Liver (tissue), 9 donors: ENCODE results near the gene RERE. TPM values are rescaled to one million over a fixed set of nuclear protein-coding genes. Genes with fewer than 3 reads are reported as not detected.
"Not testable (repeated sequence)": the region's sequence is repeated elsewhere in the genome, so short reads cannot be mapped to it uniquely, and the experiment has no call there.

Source experiments
- DNase-seq: peaks from one replicate; pipeline ENCODE4 v3.0.0-alpha.2; 2017; ENCODE audit warnings: low spot score
- H3K27ac ChIP-seq, 2 donors: one replicate each; pipeline ENCODE4 v1.7.0; 2013; ENCODE audit warnings: inconsistent platforms in 2 of 2, low read length in 2 of 2, control low read depth in 1 of 2, low read depth in 1 of 2, mild to moderate bottlenecking in 1 of 2
- H3K27me3 ChIP-seq, 4 donors: one replicate each; pipeline versions ENCODE4 v1.6.1 to v1.7.0; 2013; ENCODE audit warnings: low read length in 3 of 4, inconsistent platforms in 1 of 4, mild to moderate bottlenecking in 1 of 4, moderate library complexity in 1 of 4; ENCODE audit not compliant: control insufficient read depth in 4 of 4, insufficient read depth in 4 of 4
- H3K36me3 ChIP-seq, 4 donors: one replicate each; pipeline versions ENCODE4 v1.6.1 to v1.7.0; 2013; ENCODE audit warnings: low read length in 3 of 4, mild to moderate bottlenecking in 3 of 4, low read depth in 1 of 4, moderate library complexity in 1 of 4; ENCODE audit not compliant: control insufficient read depth in 4 of 4, insufficient read depth in 3 of 4
- H3K4me1 ChIP-seq, 4 donors: one replicate each; pipeline versions ENCODE4 v1.6.1 to v1.7.0; 2013; ENCODE audit warnings: low read length in 3 of 4, mild to moderate bottlenecking in 3 of 4, moderate library complexity in 1 of 4; ENCODE audit not compliant: control insufficient read depth in 4 of 4, insufficient read depth in 4 of 4
- H3K4me3 ChIP-seq, 3 donors: one replicate each; pipeline versions ENCODE4 v1.6.1 to v1.7.0; 2013; ENCODE audit warnings: low read length in 3 of 3, control low read depth in 1 of 3, low read depth in 1 of 3, mild to moderate bottlenecking in 1 of 3
- H3K9ac ChIP-seq, 2 donors: one replicate each; pipeline ENCODE4 v1.7.0; 2013; ENCODE audit warnings: low read length in 2 of 2, mild to moderate bottlenecking in 2 of 2, moderate library complexity in 2 of 2, control low read depth in 1 of 2, low read depth in 1 of 2
- H3K9me3 ChIP-seq, 4 donors: one replicate each; pipeline versions ENCODE4 v1.6.1 to v1.7.0; 2013; ENCODE audit warnings: low read length in 3 of 4; ENCODE audit not compliant: control insufficient read depth in 4 of 4
- EGR1 ChIP-seq, 2 donors: IDR thresholded peaks; 2 replicates each; pipeline ENCODE4 v1.6.1; 2016 to 2018; ENCODE audit warnings: antibody characterized with exemption in 2 of 2, low read depth in 2 of 2
- FOXA1 ChIP-seq: IDR thresholded peaks from 2 replicates; pipeline ENCODE4 v1.6.1; 2016; ENCODE audit warnings: antibody characterized with exemption
- GABPA ChIP-seq, 2 donors: IDR thresholded peaks in 1 of 2; conservative IDR thresholded peaks in 1 of 2; 2 replicates each; pipeline ENCODE4 v1.6.1; 2016; ENCODE audit warnings: antibody characterized with exemption in 2 of 2, mild to moderate bottlenecking in 1 of 2, moderate library complexity in 1 of 2
- HNF4A ChIP-seq, 2 donors: conservative IDR thresholded peaks; 2 replicates each; pipeline ENCODE4 v1.6.1; 2016; ENCODE audit warnings: antibody characterized with exemption in 2 of 2, mild to moderate bottlenecking in 2 of 2
- JUND ChIP-seq, 2 donors: IDR thresholded peaks; 2 replicates each; pipeline ENCODE4 v1.6.1; 2016; ENCODE audit warnings: antibody characterized with exemption in 2 of 2
- RXRA ChIP-seq, 2 donors: IDR thresholded peaks; 2 replicates each; pipeline ENCODE4 v1.6.1; 2017 to 2018; ENCODE audit warnings: antibody characterized with exemption in 2 of 2, mild to moderate bottlenecking in 1 of 2
- TAF1 ChIP-seq: conservative IDR thresholded peaks from 2 replicates; pipeline ENCODE4 v1.6.1; 2016; ENCODE audit warnings: antibody characterized with exemption, mild to moderate bottlenecking
- YY1 ChIP-seq: IDR thresholded peaks from 2 replicates; pipeline ENCODE4 v1.6.1; 2016; ENCODE audit warnings: antibody characterized with exemption, mild to moderate bottlenecking
- WGBS: extraction: QIAGEN DNeasy Blood & Tissue Kit; methylation state at CpG from one replicate; pipeline ENCODE4 v1.1.7; 2013; 5-methylcytosine and 5-hydroxymethylcytosine counted together
- polyA plus RNA-seq, 2 donors: library from polyadenylated mRNA; stranded (reverse) in 1 of 2; unstranded in 1 of 2; fragments of 200-250 nt in 1 of 2; fragments of >200 nt in 1 of 2; fragmentation: Nextera tagmentation in 1 of 2; extraction: Ambion mirVana in 1 of 2; gene quantifications; one replicate each; pipeline versions ENCODE4 v1.2.1 to v1.2.3, GENCODE V29; 2013 to 2015
- total RNA-seq, 2 donors: library from RNA; depleted of rRNA; stranded (reverse); fragments of >200 nt; gene quantifications; one replicate each; pipeline ENCODE4 v1.2.3, GENCODE V29; 2014
- TF ChIP-seq, protein P1 (sequence below): IDR thresholded peaks from 2 replicates; pipeline ENCODE4 v1.6.1; 2016; ENCODE audit warnings: antibody characterized with exemption
- TF ChIP-seq, protein P2 (sequence below): IDR thresholded peaks from 2 replicates; pipeline ENCODE4 v1.6.1; 2016; ENCODE audit warnings: antibody characterized with exemption
- donor health status: healthy.
- donor health status: healthy.
- donor health status: healthy.
- donor health status: healthy.
- donor health status: healthy.

Gene RERE
- total and polyA plus RNA-seq, 4 donors, result 9.8 to 49.1 (median 24.8) TPM

DNA sequence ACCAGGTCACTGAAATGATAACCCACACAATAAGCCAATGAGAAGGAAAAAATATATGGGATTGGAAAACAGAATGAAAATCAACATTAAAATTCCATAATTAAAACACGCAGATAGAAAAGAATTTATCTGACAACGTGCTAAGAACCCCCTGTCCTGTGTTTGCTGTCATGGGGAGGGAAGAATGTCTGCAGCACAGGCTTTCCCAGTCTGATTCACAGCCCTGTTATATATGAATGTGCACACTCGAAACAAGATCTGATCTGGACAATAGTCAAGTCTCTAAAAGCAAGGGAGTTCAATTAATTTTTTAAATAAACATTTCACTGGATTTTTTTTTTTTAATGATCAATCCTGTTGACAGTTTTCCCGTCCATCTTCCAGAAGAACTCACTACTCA is 220.0 kb downstream of the RERE start:
- DNase-seq, result no peak
- Histone ChIP-seq H3K9me3 (no peaks in the 10 kb centered on the region), H3K27ac (peak overlapping the region in 1 of 2 donors; percentile 46), H3K4me3 (no peak overlapping the region), H3K27me3 (no peaks in the 10 kb centered on the region), H3K4me1 (no peaks in the 10 kb centered on the region), H3K9ac (no peak overlapping the region), H3K36me3 (no peaks in the 10 kb centered on the region)
- TF ChIP-seq, protein P1, sequence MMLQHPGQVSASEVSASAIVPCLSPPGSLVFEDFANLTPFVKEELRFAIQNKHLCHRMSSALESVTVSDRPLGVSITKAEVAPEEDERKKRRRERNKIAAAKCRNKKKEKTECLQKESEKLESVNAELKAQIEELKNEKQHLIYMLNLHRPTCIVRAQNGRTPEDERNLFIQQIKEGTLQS, result no peak
- TF ChIP-seq, protein P2, sequence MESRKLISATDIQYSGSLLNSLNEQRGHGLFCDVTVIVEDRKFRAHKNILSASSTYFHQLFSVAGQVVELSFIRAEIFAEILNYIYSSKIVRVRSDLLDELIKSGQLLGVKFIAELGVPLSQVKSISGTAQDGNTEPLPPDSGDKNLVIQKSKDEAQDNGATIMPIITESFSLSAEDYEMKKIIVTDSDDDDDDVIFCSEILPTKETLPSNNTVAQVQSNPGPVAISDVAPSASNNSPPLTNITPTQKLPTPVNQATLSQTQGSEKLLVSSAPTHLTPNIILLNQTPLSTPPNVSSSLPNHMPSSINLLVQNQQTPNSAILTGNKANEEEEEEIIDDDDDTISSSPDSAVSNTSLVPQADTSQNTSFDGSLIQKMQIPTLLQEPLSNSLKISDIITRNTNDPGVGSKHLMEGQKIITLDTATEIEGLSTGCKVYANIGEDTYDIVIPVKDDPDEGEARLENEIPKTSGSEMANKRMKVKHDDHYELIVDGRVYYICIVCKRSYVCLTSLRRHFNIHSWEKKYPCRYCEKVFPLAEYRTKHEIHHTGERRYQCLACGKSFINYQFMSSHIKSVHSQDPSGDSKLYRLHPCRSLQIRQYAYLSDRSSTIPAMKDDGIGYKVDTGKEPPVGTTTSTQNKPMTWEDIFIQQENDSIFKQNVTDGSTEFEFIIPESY, result no peak
- TF ChIP-seq FOXA1, result no peak
- no peak for TF ChIP-seq TAF1
- TF ChIP-seq JUND (IDR thresholded peaks at IDR 0.05), result no peak
- 75% methylated on average over 4 of the region's 4 CpGs for WGBS

DNA sequence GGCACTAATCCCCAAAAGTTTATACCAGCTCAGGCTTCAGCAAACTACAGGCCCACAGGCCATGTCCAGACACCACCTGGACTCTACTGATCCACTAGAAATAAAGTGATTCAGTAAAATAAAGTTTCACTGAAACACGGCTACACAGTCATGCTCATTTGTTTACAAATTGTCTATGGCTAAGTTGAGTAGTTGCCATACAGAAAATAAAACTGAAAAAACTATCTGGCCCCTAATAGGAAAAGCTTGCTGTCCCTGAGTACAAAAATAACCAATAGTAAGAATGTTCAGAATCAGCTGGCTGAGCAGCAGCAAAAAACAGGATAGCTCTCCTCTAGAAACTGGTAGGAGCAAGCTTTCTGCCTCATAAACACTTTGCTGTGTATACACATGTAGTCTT is 221.5 kb downstream of the RERE start:
- Histone ChIP-seq H3K4me3 (no peak overlapping the region), H3K27ac (no peak overlapping the region), H3K4me1 (no peaks in the 10 kb centered on the region), H3K9me3 (no peaks in the 10 kb centered on the region), H3K9ac (no peak overlapping the region), H3K36me3 (no peaks in the 10 kb centered on the region), H3K27me3 (no peaks in the 10 kb centered on the region)
- DNase-seq, result no peak
- 32% methylated on average over 1 of the region's 1 CpG for WGBS
- TF ChIP-seq, protein P1, result no peak
- TF ChIP-seq EGR1 (IDR thresholded peaks at IDR 0.05; ENCODE audit: low read depth in 2 of 2) (no peak), HNF4A (conservative IDR thresholded peaks at IDR 0.05) (no peak), RXRA (IDR thresholded peaks at IDR 0.05) (no peak), GABPA (IDR thresholded peaks at IDR 0.05 in 1 of 2, conservative IDR thresholded peaks at IDR 0.05 in 1 of 2) (no peak)

DNA sequence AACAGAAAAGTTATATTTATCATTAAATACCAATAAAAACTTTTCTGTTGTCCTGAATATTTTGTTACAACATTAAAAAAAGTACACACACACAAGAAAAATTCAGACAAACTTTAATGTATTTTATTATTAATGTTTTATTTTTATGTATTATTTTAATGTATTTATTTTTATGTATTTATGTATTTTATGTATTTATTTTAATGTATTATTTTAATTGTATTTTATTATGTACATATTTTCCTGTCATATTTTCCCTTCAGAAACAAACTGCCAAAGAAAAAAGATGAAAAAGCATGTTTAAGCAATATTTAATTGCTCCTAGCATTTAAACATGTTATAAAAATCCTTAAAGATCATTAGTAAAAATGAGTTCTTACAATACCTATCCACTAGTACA is 222.1 kb downstream of the RERE start:
- Histone ChIP-seq H3K4me1 (no peaks in the 10 kb centered on the region), H3K27ac (no peak overlapping the region), H3K27me3 (no peaks in the 10 kb centered on the region), H3K4me3 (no peak overlapping the region), H3K9me3 (no peaks in the 10 kb centered on the region), H3K9ac (no peak overlapping the region), H3K36me3 (no peaks in the 10 kb centered on the region)
- DNase-seq, result no peak
- no peak for TF ChIP-seq YY1

DNA sequence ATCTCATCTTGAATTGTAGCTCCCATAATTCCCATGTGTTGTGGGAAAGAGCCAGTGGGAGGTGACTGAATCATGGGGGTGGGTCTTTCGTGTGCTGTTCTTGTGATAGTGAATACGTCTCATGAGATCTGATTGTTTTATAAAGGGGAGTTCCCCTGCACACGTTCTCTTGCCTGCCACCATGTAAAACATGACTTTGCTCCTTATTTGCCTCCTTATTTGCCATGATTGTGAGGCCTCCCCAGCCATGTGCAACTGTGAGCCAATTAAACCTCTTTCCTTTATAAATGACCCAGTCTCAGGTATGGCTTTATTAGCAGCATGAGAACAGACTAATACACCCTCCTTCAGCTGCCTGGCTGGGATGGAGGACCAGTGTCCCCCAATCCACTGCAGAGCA is 224.1 kb downstream of the RERE start:
- DNase-seq, H3K4me1 ChIP-seq: not testable (repeated sequence)

More for the DNA sequence above, 224.1 kb downstream of the RERE start:
- not testable (repeated sequence) for H3K9ac ChIP-seq, H3K27ac ChIP-seq, H3K9me3 ChIP-seq, H3K27me3 ChIP-seq, H3K36me3 ChIP-seq, H3K4me3 ChIP-seq
- WGBS, result 97% methylated on average over 3 of the region's 3 CpGs
